NOMO-1 treated with DMSO at 0.1 percent for 48 hours (cell line): ENCODE data around the gene GLT8D2.
"Not testable (repeated sequence)": the region's sequence is repeated elsewhere in the genome, so short reads cannot be mapped to it uniquely, and the experiment has no call there.

Experiments used
- DNase-seq: peaks from one replicate; lab custom pipeline; 2025; ENCODE audit not compliant: unreplicated experiment; lab: John Stamatoyannopoulos, UW

The GLT8D2 gene

DNA sequence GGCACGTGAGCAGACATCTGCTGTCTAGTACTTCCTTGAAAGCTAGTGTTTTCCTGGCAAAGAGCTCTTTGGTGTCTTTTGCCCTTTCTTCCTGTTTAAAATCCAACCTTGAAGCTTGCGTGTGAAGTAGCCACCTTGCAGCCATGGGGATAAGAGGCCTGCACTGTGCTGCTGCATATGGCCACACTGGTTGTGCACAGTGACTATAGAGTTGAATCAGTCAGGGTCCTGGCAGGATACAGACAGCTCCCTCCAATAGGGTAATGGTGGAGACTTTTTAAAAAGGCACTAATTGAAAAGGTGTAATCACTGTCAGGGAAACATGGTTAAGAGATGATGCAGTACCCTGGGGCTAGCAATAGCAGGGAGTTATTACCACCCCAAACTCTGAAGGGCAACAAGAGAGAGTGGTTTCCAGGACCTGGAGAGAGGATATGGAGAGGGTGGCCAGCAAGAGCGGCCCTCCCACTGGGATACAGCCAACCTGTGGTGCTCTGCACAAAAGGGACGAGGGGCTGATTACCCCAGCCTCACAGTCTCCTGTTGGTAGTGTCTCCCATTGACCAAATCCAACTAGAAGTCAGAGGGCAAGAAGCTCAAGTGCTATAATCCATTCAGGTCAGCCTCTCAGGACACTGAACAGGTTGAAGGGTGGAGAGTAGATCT is 4.8 kb upstream of the GLT8D2 start:
- DNase-seq = no peak

DNA sequence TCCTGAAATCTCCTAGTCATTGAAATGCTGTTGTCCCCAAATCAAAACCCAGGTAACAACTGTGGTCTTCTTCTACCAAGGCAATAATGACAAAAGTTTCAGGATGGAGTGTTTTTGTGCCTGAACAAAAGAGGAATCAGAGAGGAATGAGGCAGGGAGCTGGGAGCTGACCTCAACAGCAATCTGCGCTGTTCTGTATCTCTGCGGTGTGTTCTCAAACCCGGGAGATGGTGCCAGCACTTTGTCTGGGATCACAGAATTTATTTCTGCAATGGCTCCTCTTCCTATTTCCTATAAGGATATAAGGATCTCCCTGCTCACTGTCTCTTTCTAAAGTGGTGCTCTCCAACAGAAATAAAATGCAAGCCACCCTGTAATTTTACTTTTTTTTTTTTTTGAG is 449 bp upstream of the GLT8D2 start:
- no peak for DNase-seq

GRCh38 chr12:104049278-104049902 is 597 bp downstream of the GLT8D2 start:
- DNase-seq = no peak

DNA sequence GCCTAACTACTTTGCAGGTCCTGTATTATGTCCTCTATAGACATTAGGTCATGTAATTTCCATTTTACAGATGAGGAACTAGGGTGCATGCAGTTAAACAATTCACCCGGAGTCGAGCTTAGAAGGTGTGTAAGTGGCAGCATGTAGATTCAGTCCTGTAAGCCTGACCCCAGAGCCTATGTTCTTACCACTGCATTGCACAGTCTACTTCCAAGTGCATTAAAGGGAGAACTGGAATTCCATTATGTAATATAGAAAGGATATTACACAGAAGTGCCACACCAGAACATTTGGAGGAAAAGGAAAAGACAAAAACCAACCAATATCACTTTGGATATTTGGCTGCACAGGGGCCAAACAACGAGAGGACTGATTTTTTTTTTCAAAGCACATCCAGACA is 1.2 kb downstream of the GLT8D2 start:
- DNase-seq = no peak

DNA sequence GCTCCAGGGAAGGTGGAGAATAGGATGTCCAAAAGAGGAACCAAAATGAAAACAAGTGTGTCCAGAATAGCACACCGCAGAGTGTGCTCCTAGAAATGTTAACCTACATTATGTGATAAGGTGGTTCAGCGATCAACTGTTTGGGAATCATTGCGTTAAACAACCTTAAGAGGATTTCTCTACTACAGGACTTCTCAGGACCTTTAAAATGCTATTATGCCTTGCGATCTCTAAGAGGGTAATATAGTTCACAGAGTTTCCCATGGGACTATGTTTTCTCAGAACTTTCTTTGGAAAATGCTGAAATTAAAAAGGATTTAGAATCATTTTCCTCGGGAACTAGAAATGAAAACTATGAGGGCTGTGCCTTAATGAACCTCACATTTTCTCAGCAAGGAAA is 1.8 kb downstream of the GLT8D2 start:
- DNase-seq = no peak

- DNase-seq = no peak
Observed at GRCh38 chr12:104046306-104046705, 3.7 kb downstream of the GLT8D2 start.

- DNase-seq = no peak
Observed at GRCh38 chr12:104044158-104044557, 5.8 kb downstream of the GLT8D2 start.

DNA sequence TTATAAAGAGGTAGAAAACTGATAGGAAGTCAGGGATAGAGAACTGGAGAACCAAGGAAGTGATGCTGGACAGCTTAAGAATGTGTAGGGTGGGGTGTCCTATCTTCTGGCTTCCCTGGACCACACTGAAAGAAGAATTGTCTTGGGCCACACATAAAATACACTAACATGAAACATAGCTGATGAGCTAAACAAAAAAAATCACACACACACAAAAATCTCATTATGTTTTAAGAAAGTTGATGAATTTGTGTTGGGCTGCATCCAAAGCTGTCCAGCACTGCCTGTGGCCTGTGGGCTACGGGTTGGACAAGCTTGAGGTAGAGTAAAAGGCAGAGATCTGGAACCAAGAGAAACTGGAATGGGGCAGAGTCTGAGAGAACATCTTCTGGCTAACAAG is 7.4 kb downstream of the GLT8D2 start:
- no peak for DNase-seq

DNA sequence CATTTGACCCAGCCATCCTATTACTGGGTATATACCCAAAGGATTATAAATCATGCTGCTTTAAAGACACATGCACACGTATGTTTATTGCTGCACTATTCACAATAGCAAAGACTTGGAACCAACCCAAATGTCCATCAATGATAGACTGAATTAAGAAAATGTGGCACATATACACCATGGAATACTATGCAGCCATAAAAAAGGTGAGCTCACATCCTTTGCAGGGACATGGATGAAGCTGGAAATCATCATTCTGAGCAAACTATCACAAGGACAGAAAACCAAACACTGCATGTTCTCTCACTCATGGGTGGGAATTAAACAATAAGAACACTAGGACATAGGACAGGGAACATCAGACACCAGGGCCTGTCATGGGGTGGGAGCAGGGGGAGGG is 10.2 kb downstream of the GLT8D2 start:
- DNase-seq = not testable (repeated sequence)

DNA sequence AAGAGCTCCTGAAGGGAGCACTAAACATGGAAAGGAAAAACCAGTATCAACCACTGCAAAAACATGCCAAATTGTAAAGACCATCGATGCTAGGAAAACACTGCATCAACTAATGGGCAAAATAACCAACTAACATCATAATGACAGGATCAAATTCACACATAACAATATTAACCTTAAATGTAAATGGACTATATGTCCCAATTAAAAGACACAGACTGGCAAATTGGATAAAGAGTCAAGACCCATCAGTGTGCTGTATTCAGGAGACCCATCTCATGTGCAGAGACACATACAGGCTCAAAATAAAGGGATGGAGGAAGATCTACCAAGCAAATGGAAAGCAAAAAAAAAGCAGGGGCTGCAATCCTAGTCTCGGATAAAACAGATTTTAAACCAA is 13.8 kb downstream of the GLT8D2 start:
- DNase-seq = not testable (repeated sequence)

DNA sequence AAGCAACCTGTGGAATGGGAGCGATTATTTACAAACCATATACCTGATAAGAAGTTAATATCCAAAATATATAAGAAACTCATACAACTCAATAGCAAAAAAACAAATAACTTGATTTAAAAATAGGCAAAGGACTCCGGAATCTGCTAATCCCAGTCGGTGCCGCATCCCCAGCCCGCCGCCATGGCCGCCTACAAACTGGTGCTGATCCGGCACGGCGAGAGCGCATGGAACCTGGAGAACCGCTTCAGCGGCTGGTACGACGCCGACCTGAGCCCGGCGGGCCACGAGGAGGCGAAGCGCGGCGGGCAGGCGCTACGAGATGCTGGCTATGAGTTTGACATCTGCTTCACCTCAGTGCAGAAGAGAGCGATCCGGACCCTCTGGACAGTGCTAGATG is 19.4 kb downstream of the GLT8D2 start:
- DNase-seq = not testable (repeated sequence)

DNA sequence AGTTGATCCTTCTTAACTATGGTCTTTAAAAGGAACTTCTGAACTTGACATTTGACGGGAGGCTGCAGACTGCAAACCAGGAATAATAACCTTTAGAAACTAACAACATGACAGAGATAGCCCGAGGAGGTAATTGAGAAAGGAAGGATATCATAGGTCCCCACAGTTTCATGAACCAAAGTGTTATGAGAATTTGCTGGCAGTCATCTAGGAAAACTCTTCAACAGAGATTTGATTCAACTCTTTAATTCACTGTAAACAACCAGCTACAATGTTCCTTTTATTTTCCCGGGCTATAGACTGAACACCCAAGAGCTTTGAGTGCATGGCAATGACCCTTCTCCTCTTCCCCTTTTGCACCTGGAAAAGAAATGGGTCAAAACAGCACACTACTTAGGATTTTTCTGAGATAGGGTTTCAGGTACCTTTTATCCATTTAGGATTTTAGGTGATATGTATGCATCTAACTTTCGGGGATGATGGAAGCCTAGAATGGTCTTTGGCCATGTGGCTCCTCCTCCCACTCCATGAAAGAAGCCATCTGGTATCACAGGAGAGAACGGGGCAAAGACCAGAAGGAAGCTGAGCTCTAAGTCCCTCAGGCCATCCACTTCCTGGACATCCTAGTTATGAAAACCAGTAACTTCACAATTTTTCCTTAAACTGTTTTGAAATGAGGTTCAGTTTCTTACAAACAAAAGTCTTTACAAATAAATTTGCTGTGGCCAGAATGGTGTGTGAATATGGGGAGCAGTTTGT is 23.0 kb downstream of the GLT8D2 start:
- DNase-seq = no peak

DNA sequence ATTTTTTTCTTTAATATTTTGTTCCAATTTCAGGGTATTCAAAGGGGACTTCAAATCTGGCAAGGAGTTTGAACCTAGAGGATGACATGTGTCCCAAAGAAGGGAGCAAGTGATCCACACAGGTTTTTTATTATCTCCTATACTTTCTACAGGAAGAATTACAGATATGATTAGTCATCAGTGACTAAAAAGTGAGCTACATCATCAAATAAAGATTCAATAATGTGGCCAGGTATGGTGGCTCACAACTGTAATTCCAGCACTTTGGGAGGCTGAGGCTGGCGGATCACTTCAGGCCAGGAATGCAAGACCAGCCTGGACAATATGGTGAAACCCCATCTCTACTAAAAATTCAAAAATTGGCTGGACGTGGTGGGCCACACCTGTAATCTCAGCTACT is 24.2 kb downstream of the GLT8D2 start:
- DNase-seq = no peak

DNA sequence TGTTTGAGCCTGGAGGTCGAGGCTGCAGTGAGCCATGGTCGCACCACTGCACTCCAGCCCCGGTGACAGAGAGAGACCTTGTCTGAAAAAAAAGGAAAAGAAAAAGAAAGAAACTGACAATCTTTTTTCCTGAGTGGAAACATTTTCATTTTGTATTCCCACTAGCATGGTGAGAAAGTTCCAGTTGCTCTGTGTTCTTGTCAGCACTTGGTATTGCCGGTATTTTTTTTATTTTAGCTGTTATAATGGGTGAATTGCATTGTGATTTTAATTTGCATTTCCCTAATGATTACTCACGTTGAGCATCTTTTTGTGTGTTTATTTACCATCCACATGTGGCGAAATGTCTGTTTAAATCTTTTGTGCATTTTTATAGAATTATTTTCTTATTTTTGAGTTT is 25.6 kb downstream of the GLT8D2 start:
- no peak for DNase-seq

GRCh38 chr12:104023710-104024109 is 26.3 kb downstream of the GLT8D2 start:
- no peak for DNase-seq

DNA sequence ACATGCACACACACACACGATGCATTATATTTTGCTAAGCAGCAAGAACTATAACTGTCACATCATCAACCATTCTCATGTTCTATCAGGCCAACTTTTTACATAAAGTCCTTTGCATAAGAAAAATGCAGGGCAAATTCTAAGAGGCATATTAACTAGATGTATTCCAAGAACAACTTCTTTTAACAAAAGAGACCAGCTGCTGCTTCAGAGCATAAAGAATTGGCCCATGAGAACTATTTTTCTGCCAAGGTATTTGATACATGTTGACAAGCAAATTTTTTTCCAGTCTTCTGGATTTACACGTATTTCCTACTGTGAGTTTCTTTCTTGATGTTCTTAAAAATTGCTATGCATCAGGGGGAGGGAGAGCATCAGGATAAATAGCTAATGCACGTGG is 27.2 kb downstream of the GLT8D2 start:
- DNase-seq = no peak

- not testable (repeated sequence) for DNase-seq
Observed at GRCh38 chr12:104021862-104022261, 28.1 kb downstream of the GLT8D2 start.

DNA sequence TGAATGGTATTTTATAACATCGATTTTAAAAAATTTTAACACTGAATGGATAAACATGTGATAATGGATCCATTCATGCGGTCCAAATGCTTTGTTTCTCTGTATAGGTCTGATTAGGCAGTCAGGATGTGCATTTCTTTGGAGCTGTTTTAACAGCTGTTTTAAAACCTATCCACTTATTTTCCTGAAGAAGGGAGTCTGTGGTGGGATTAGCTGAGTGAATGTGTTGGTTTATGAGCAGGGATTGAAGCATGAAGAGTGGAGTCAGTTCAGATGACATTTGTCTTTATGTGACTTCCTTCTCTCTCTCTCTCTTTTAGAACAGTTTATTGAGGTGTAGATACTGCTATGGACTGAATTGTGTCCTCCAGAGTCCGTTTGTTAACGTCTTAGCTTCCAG is 37.7 kb downstream of the GLT8D2 start:
- DNase-seq = no peak

- no peak for DNase-seq
Observed at GRCh38 chr12:104011253-104011652, 38.7 kb downstream of the GLT8D2 start.

- no peak for DNase-seq
Observed at GRCh38 chr12:104010606-104011169, 39.3 kb downstream of the GLT8D2 start.

- DNase-seq = no peak
Observed at GRCh38 chr12:104010121-104010520, 39.9 kb downstream of the GLT8D2 start.

DNA sequence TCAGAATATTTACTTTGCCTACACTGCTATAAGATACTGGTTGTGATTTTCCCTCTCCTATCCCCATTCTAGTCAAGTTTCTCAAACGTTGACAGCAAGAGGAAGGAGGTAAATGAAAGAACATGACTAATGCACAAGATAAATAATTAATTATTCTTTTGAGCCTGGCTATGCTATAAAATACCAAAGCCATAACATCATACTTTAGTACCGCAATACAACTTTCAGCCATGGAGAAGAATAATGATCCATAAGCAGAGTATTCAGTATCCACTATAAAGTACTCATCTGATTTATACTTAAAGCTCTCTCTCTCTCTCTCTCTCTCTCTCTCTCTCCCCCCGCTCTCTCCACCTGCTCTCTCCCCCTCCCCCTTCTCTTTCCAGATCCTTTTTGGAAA is 43.1 kb downstream of the GLT8D2 start:
- DNase-seq = no peak
